Renal cortex interstitium (tissue), 11 donors: ENCODE data around the gene TMCO4. TPM values are rescaled to one million over a fixed set of nuclear protein-coding genes. Genes with fewer than 3 reads are reported as not detected.
"Not testable (repeated sequence)": the region's sequence is repeated elsewhere in the genome, so short reads cannot be mapped to it uniquely, and the experiment has no call there.

Experiments used
- DNase-seq, 11 donors: peaks; one replicate each; pipeline ENCODE4 v3.0.0-alpha.2; 2013; ENCODE audit warnings: low read depth in 9 of 11, low spot score in 4 of 11; ENCODE audit errors: extremely low read depth in 1 of 11
- polyA plus RNA-seq, 3 donors: library from polyadenylated mRNA; unstranded; fragments of 120-200 nt; gene quantifications; one replicate each; pipeline ENCODE4 v1.2.1, GENCODE V29; 2013; ENCODE audit not compliant: insufficient read length in 3 of 3

Gene TMCO4
- polyA plus RNA-seq, 3 donors = 13.9 to 20.7 (median 18.0) TPM

DNA sequence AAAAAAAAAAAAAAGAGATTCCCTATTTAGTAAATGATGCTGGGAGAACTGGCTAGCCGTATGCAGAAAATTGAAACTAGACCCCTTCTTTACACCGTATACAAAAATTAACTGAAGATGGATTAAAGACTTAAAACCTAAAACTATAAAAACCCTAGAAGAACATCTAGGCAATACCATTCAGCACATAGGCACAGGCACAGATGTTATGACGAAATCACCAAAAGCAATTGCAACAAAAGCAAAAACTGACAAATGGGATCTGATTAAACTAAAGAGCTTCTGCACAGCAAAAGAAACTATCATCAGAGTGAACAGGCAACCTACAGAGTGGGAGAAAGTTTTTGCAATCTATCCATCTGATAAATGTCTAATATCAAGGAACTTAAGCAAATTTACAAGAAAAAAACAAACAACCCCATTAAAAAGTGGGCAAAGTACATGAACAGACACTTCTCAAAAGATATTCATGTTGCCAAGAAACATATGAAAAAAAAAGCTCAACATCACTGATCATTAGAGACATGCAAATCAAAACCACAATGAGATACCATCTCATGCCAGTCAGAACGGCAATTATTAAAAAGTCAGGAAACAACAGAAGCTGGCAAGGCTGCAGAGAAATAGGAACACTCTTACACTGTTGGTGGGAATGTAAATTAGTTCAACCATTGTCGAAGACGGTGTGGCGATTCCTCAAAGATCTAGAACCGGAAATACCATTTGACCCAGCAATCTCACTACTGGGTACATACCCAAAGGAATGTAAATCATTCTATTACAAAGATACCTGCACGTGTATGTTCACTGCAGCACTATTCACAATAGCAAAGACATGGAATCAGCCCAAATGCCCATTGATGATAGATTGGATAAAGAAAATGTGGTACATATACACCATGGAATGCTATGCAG lies 9.4 kb downstream of the TMCO4 start:
- not testable (repeated sequence) for DNase-seq

DNA sequence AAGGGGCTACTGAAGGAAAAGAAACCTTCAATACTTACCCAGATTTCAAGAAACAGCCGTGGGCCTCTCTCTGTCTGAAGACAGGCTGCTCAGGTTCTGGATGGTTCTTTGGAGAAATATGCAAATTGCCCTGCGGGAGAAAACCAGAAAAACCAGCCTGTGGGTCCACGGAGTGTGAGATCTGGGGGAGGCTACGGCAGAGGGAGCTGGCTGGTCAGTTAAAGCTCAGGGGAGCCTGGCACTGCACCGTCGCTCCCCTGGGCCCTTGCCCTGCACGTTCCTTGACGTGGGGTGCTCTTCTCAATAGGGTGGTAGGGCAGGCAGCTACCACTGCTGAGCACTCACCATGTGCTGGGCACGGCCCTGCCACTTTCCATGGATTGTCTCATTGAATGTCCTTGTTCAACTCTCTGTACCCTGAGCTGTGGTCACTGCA lies 12.7 kb downstream of the TMCO4 start:
- DNase-seq = peak in 9 of 11 donors; percentile 35 to 71 (median 45)

DNA sequence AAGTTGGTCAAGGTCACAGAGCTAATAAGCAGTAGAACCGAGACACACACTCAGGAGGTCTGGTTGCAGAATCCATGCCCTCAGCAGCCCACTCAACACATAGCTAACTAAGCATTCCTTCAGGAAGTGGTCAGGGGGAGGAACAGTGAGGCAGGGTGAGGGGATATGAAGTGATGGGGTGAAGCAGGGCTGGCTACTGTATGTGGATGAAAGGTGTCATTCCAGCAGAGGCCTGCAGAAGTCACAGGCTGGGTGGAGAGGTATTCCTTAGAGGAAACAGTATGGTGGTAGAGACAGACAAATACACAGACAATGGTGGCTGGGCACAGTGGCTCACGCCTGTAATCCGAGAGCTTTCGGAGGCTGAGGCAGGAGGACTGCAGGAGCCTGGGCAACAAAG lies 14.1 kb downstream of the TMCO4 start:
- DNase-seq = no peak

DNA sequence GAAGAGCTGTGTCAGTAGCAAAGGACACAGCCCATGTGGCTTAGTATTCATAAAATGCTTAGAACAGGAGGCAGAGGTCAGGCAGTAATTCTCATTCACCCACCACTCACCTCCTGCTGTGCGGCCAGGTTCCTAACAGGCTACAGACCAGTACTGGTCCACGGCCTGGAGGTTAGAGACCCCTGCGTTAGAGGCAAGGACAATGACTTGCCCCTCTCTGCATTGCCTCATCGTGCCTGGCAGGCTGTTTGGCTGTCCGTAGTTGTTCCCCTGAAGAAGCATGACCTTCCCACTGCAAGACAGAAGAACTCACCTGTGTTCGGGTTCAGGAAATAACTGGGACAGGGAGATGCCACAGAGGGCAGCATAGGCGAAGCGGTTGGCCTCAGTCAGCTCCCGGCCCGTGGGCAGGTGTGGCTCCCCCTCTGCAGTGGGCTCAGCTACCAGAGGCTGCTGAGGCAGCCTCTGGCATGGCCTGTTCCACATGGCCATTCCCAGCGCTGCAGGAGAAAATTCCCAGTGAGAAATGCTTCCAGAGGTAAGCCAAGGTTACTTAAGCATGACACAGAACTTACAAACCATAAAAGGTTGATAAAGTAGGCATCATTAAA lies 19.3 kb downstream of the TMCO4 start:
- DNase-seq = no peak

- no peak for DNase-seq
Measured at GRCh38 chr1:19776933-19777332, 22.8 kb downstream of the TMCO4 start.

DNA sequence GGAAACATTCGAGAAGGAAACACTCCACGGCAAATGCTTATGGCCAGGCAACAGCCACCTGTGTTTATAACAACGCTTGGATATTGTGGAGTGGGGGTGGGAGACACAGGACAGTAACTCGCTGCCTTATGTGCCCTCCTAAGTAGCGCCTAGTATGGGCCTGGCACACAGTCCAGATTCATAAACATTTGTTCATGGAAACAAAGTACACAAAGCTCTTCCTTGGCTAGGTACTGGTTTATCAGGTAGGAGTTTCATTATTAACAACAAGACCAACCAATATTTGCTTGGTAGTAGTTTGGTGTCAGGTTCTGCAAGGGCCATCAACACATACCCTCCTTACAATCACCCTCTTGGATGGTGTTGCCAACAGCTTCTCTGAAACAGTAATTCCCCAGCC lies 23.4 kb downstream of the TMCO4 start:
- DNase-seq = no peak

- no peak for DNase-seq
Measured at GRCh38 chr1:19775831-19776230, 23.9 kb downstream of the TMCO4 start.

- no peak for DNase-seq
Measured at GRCh38 chr1:19775317-19775716, 24.4 kb downstream of the TMCO4 start.

GRCh38 chr1:19774180-19774785 lies 25.4 kb downstream of the TMCO4 start:
- DNase-seq = no peak

DNA sequence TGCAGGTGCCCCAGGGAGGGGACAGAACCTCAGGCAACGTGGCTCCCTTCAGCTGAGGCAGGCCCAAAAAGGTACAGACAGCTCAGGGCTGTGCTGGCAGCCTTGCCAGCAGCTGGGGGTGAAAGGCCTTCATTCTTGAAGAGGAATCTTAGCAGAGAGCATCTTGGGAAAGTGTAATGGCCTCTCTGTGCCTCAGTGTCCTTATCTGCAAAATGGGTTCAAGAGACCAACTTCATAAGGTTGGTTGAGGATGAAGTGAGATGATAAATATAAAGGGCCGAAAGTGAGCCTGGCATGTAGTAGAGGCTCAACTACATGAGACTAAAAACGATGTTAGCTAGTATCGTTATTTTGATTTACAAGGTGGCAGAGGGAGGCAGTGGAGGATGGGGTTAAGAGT lies 26.2 kb downstream of the TMCO4 start:
- DNase-seq = no peak

DNA sequence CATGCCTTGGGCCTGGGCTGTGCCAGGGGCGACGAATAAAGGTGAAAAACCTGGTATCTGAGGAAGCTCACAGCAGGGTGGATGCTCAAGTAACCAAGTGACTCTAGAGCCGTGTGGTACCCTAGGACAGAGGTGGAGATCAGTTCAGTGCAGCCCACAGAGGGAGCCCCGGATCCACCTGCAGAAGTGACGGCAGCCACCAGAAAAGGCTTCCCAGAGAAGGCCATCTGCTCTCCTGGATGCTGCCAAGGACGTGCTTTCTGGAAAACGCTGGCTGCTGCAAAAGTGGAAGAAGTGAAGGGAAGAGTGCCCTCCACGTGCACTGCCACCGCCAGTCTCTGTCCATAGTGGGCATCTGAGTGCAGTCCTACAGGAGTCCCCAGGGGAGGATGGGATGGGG lies 27.7 kb downstream of the TMCO4 start:
- DNase-seq = no peak

- DNase-seq = no peak
Measured at GRCh38 chr1:19771350-19771749, 28.4 kb downstream of the TMCO4 start.

DNA sequence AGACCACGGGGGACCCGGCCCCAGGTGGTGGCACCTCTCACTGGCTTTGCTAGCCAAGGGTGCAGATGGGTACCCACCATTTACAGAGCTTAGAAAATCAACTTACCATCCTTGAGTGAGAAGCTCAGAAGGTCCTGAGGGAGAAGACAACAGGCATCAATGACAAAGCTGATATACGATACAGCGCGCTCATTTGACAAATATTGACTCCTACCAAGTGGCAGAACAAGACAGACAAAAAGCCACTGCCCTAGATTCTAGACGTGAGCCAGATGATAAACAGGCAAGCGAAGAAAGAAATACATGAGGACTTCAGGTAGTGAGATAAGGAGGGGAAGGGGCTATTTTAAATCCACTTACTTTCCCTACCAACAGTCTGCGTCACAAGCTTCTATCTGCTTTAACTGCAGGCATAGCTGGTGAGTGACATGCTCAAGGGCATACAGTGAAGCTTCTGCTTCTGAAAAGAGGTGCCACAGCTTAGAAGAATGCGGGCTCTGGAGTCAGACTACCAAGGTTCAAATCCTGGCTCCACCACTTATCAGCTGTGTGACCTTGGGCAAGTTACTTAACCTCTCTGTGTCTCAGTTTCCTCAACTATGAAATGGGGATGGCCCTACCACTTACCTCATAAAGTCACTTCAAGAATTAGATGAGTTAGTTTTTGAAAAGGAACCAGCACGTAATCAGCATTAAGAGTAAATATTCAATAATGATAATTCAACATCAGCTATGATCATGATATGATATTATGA lies 29.1 kb downstream of the TMCO4 start:
- no peak for DNase-seq

DNA sequence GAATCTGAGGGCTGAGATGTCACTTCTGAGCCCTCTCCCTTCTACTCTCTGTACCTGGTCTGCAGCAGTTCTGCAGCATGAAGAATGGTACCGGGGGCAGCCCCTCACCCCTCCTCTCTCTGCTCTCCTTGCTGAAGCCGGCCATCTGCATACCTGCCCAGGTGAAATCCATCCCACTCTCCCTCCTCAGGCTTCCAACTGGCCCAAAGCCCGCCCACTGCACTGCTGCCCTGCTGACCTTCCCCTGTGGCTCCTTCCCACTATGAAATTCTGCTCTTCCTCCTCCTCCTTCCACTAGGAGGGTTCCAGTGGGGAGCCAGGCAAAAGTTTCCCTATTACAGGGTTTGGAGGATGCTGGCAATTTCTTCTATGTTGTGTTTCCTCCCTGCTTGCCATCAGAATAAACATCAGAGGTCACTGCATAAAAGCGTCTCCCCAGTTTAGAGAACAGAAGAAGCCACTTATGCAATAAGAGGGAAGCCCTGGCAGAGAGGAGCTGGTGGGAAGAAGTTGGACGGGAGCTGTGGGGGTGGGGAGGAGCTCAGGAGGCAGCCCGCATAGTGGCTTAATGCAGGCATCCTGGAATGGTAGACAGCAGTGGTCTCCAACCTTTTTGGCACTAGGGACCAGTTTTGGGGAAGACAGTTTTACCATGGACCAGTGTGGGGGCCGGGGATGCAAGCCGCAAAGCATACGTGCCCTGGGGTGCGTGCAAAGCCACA lies 30.3 kb downstream of the TMCO4 start:
- no peak for DNase-seq

DNA sequence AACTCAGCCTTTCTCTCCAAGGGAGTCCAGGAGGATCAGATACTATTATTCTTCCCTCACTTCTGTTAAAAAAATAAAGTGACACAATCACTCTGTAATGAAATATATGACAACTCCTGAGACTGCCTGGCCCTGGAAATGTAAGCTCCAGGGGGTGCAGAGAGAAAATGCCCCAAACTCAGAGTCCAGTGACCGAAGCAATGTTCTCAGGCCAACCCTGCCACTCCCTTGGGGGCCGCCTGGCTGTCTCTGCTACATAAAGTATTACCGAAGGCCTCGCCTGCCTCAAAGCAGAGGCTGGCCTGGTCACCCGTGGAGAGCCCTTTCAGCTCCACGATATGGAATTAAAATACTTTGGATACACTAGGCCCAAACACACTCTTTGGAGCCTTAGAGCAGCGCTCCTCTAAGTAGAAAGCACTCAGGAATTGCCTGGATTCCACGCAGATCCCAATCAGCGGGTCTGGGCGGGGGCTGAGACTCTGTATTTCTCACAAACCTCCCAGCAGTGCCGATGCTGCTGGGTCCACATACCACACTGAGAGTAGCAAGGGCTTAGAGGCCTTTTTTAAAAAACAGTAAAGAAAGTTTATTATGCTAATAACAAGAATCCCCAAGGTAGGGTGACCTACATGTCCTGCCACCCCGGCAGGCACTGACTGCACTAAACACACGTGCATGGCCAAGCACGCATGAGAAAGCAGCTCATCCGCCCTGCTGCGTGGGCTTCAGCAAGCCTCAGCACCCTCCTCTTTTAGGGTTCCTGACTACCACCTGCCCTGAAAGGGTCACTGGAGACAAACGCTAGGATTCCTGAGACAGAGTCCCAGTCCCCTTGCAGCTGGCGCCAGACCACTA lies 31.1 kb downstream of the TMCO4 start:
- DNase-seq = no peak

- no peak for DNase-seq
Measured at GRCh38 chr1:19765623-19766022, 34.1 kb downstream of the TMCO4 start.

DNA sequence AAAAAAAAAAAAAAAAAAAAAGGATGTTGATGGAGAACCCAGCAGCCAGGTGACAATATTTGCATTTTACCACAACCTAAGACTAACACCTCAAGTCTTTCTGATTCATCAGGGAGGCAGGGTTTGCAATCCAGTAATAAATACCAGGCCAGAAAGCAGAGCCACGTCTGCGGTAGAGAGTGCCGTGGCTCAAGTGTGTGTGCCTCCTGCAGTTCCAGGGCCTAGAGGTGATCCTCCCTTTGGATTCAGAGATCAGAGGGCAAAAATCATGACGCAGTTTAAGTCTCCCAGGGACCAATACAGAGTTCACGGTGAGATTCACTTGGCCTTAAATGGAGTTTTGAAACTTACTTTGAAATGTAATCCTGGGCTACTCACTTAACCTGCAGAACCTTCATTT lies 34.9 kb downstream of the TMCO4 start:
- DNase-seq = no peak

- no peak for DNase-seq
Measured at GRCh38 chr1:19762175-19762779, 37.4 kb downstream of the TMCO4 start.
